Measurements from ENCODE around the gene ZNF205. TPM values are rescaled to one million over a fixed set of nuclear protein-coding genes. Genes with fewer than 3 reads are reported as not detected.
A peak's percentile ranks its signal among the peaks of the same experiment; 100 is the strongest.

Gene ZNF205
- total and polyA plus RNA-seq, 7 donors, result 1.8 to 5.4 (median 1.9) TPM

GRCh38 chr16:3133844-3134243 lies 21.5 kb downstream of the ZNF205 start:
- no peak for TF ChIP-seq CTCF (IDR thresholded peaks at IDR 0.05)
- intact Hi-C loops (cut with DNase I), result no loop called here
- Histone ChIP-seq H3K36me3 (ENCODE audit: insufficient read depth in 1 of 2, low read depth in 1 of 2) (peaks cover 0 to 33% of the 10 kb centered on the region in 2 donors), H3K9me3 (no peaks in the 10 kb centered on the region), H3K4me3 (peak overlapping the region; percentile 99), H3K27ac (peak overlapping the region; percentile 94), H3K27me3 (ENCODE audit: insufficient read depth in 3 of 3, low read length in 2 of 3) (no peaks in the 10 kb centered on the region), H3K4me1 (peaks cover 36% of the 10 kb centered on the region)
- no peak for ATAC-seq
- no peak for DNase-seq
- WGBS, 3 donors, result 10 to 15% (median 13%) methylated on average over 7 of the region's 7 CpGs

- Histone ChIP-seq H3K36me3 (ENCODE audit: insufficient read depth in 1 of 2, low read depth in 1 of 2) (peaks cover 0 to 39% of the 10 kb centered on the region in 2 donors), H3K9me3 (no peaks in the 10 kb centered on the region), H3K4me3 (peak within 1 kb of the TSS; percentile 99), H3K4me1 (peaks cover 29% of the 10 kb centered on the region), H3K27ac (peak within 1 kb of the TSS; percentile 94), H3K27me3 (ENCODE audit: insufficient read depth in 3 of 3, low read length in 2 of 3) (no peaks in the 10 kb centered on the region)
- WGBS, 3 donors, result 0 to 1% (median 1%) methylated on average over 52 to 63 of the region's 63 CpGs
- peak; percentile 94 to 97 for DNase-seq
- peak; percentile 94 to 98 (median 94) for ATAC-seq
- TF ChIP-seq CTCF (IDR thresholded peaks at IDR 0.05), result no peak
- intact Hi-C loops (cut with DNase I), result no loop called here
These were observed 22.1 kb downstream of the ZNF205 start, which contains the start of gene ZNF213 for GRCh38 chr16:3134338-3135125. Gene ZNF213 (plus strand): TSS chr16:3135029. CDS start chr16:3137281, 2,252 bp downstream.

- 1% methylated on average over 22 to 43 of the region's 43 CpGs for WGBS, 3 donors
- intact Hi-C loops (cut with DNase I), result no loop called here
- ATAC-seq, result peak in 1 of 4 donors; percentile 57
These were observed 22.8 kb downstream of the ZNF205 start for GRCh38 chr16:3135126-3135715.

GRCh38 chr16:3137267-3137666 lies 24.9 kb downstream of the ZNF205 start:
- Histone ChIP-seq H3K9me3 (no peaks in the 10 kb centered on the region), H3K4me3 (no peak overlapping the region), H3K27ac (no peak overlapping the region), H3K4me1 (peaks cover 23% of the 10 kb centered on the region), H3K27me3 (ENCODE audit: insufficient read depth in 3 of 3, low read length in 2 of 3) (no peaks in the 10 kb centered on the region), H3K36me3 (ENCODE audit: insufficient read depth in 1 of 2, low read depth in 1 of 2) (peaks cover 0 to 39% of the 10 kb centered on the region in 2 donors)
- ATAC-seq, result no peak
- WGBS, 3 donors, result 83 to 91% (median 88%) methylated on average over 13 of the region's 13 CpGs
- no peak for TF ChIP-seq CTCF (IDR thresholded peaks at IDR 0.05)
- intact Hi-C loops (cut with DNase I), result no loop called here
- no peak for DNase-seq

More at GRCh38 chr16:3135126-3135715, 22.8 kb downstream of the ZNF205 start:
- Histone ChIP-seq H3K4me1 (peaks cover 23% of the 10 kb centered on the region), H3K27me3 (ENCODE audit: insufficient read depth in 3 of 3, low read length in 2 of 3) (no peaks in the 10 kb centered on the region), H3K27ac (peak overlapping the region; percentile 94), H3K4me3 (peak overlapping the region; percentile 99), H3K9me3 (no peaks in the 10 kb centered on the region), H3K36me3 (ENCODE audit: insufficient read depth in 1 of 2, low read depth in 1 of 2) (peaks cover 0 to 43% of the 10 kb centered on the region in 2 donors)
- no peak for TF ChIP-seq CTCF (IDR thresholded peaks at IDR 0.05)
- DNase-seq, result no peak

All from psoas muscle (tissue), 8 donors.